HG03442 (cell line): ENCODE measurements around the gene GRM3.

Experiments used
- ATAC-seq: cut with Tn5 transposase; IDR thresholded peaks from one replicate; pipeline ENCODE4 v1.9.1; 2021; ENCODE audit warnings: mild to moderate bottlenecking, moderate library complexity; ENCODE audit not compliant: unreplicated experiment

The GRM3 gene

DNA sequence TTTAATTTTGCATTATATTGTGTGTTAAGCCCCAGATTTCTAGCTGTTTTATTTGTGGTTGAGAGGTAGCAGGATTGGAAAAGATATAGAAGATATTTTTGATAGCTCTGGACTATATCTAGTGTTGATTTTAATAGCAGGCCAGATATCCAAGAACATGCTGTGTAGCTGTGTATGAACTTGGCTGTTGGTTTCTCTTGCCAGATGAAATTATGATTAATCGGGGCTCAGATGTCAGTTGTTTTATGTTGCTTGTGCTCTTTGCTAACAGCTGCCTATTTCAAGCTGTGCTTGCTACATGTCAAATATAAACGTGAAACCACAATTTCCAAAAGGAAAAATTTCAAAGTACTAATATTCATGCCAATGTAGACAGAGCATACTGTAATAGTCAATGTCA is 141.1 kb downstream of the GRM3 start:
- no peak for ATAC-seq

DNA sequence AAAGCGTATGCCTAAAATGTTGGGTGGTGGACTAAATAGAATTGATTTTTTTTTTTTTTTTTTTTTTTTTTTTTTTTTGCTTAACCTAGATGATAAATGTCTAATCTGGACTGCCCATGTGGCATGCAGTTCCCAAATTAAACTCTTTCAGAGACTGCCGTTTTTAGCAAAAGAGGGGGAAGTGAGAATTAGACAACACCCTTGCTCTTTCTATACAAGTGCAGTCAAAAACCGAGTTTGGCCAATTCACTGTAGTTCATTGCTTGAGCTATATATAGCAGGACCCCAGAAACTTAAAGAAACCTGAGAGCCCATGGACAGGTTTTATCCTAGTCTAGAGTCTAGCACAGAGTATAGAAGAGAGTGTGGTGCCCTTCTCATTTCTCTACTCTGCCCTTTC is 141.9 kb downstream of the GRM3 start:
- peak; percentile 78 for ATAC-seq

GRCh38 chr7:86786376-86786775 is 142.7 kb downstream of the GRM3 start:
- ATAC-seq = no peak

DNA sequence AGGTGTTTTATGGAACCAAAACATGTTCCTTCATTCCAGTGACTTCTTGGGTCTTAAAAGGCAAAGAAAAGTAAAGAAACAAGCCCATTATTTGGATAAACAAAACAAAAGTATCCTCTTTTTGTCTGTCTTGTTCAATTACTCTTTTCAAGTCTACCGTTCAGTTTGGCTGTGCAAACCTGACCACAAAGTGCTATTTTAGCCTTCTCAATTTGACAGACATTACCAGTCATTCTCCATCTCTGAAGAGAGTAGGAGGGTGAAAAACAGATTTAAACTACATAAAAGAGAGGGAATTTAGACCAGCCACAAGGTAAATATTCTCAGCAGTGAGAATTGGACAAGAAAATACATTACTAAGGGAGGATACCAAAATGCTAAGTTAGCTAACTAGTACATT is 145.2 kb downstream of the GRM3 start:
- ATAC-seq = peak; percentile 58

- peak; percentile 64 for ATAC-seq
Measured at GRCh38 chr7:86790383-86790782, 146.7 kb downstream of the GRM3 start.

- ATAC-seq = no peak
Measured at GRCh38 chr7:86792260-86792659, 148.6 kb downstream of the GRM3 start.

DNA sequence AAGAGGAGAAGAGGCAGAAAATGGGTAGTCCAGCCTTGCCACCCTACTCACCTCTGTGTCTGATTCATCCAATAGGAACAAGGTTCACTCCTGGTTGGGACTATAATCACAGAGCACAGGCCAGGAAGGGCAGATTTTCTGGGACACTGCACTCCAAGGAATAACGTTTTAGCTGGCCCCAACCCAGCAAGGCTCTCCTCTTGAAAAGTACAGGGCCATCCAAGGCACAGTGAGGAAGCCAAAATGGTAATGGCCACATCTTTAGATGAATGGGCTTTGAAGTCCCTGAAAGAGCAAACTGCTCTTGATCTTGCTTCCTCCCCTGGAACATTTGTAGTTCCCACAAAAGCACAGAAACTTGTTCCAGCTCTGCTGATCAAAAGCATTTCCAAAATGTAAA is 149.4 kb downstream of the GRM3 start:
- ATAC-seq = no peak

DNA sequence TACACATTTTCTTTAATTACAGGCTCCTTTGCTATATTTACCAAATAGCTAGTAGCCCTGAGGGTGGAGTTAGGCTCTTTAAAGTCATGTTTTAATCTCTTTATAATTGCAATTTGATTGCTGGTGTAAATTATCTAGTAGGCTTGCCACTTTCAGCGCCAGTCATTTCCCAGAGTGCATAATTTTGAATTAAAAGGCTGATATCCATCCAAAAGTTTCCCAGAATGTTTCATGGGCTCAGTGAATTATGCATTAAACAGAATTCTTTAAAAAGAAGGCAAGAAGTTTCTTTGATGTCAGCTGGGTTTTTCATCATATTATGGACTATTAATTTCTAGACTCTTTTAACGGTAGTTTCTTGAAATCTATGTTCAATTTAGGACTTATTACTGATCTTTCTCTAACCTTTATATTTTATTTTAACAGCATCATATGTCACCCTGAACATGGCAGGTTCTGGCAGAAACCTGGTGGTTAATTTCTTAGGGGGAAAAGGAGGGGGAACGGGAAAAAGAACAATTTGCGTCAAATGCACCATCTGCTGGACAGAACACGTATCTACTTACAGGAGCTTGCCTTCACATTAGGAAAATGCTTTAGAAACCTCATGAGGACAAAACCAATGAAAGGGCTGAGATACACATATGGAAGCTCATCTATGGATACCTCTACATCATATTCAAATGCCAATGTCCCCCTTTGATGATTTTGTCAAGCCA is 171.1 kb downstream of the GRM3 start:
- ATAC-seq = peak; percentile 49

DNA sequence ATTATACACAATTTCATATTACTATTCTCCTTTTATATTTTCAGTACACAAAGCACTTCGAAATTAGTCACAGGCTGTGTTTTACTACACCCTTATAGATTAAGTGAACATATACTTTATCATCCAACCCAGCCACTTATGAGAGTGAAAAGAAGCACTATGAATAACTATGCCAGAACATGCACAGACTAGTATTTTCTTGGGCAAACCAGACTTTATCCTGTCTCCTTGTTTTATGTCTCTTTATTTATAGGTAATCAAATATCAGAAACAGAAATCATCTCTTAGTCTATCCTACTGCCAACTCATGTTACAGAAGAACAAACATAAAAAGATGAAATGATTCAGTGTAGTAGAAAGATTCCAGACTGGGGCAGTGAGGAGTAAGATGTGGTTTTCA is 171.8 kb downstream of the GRM3 start:
- no peak for ATAC-seq

- ATAC-seq = no peak
Measured at GRCh38 chr7:86818903-86819302, 175.2 kb downstream of the GRM3 start.

GRCh38 chr7:86823769-86824168 is 180.1 kb downstream of the GRM3 start:
- no peak for ATAC-seq

GRCh38 chr7:86825264-86825663 is 181.6 kb downstream of the GRM3 start:
- no peak for ATAC-seq

DNA sequence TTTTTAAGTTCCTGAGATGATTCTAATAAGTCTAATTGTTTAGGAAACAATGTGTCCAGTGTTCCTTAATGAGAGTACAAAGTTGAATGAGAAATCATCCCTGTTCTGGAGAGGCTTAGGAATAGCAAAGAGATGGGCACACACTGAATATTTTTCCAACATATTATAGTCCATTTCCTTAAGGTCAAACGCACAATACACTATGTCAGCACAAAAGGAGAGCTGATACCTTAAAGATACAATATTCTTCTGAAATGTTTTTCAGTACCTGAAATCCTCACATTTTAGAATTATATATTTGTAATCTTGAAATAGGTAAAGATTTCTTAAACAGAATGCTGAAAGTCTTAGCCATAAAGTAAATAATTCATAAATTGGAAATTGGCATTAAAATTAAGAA is 183.2 kb downstream of the GRM3 start:
- ATAC-seq = no peak

DNA sequence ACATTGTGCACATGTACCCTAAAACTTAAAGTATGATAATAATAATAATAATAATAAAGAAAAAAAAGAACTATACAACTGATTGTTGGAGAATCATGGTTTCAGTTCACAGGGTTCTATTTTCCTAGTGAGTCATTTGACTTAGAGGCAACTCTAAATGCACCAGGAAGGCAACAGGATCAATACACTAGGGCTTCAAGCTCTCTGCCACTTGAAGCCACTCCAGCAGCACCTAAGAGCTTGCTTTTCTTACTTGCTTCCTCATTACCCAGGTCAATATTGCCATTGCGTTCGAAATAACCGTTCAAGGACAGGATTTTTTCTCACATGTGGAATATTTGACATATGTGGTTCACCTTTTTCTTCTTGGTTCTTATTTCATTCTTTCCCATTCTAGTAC is 189.7 kb downstream of the GRM3 start:
- ATAC-seq = no peak

- ATAC-seq = no peak
Measured at GRCh38 chr7:86837235-86837634, 193.5 kb downstream of the GRM3 start.

- ATAC-seq = peak; percentile 75
Measured at GRCh38 chr7:86844608-86845007, 200.9 kb downstream of the GRM3 start.

- no peak for ATAC-seq
Measured at GRCh38 chr7:86846494-86847190, 202.9 kb downstream of the GRM3 start.

DNA sequence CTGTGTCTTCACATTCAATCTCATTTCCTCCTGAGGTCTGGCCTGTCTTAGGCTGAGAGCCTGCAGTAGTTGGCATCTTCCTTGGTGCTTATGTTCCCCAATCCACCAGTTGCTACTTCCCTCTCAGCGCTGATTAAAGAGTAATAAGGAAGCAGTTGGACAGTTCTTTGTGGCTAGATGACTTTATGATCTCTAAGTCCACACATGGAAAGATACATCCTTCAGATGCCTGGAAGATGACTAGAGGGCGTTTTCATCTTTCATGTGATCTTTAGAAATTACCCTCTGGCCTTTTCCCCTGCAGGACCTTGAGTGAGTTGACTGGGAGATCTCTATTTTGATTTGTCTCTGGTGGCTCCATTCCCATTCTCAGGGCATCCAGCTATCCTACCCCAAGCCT is 204.5 kb downstream of the GRM3 start:
- ATAC-seq = no peak

DNA sequence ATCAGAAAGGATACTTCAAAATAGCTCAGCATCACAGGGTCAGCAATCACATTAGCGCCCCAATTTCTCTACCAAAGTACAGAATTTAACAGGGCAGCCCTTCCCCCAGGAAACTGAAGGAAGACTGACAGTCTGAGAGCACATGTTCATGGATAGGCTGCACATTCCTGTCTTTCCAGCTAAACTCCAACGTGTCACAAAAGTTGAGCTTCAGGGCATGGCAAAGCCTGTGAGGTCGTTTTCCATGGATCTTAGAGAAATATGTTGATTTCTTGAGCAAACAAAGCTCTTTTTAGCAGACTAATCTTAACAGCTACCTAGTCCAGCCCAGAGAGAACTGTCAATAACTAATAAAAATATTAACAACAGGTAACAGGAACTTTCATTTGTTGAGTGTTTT is 207.9 kb downstream of the GRM3 start:
- ATAC-seq = no peak

DNA sequence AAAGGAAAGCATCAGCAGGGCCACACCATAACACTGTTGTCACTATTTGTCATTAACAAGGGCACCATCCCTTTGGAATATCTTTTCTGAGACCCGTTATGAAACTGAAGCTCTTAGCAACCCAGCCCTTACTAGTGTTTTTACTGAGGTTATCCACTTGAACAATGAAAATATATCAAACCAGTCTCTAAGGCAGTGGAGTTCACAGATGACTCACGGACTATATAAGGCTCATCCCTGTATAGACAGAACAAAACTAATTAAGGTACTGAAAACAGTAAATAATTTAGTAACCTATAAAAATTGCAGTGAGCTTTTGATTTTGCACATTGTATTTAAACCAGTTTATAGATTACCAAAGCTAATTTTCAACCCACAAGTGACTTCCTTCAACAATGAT is 219.7 kb downstream of the GRM3 start:
- no peak for ATAC-seq

DNA sequence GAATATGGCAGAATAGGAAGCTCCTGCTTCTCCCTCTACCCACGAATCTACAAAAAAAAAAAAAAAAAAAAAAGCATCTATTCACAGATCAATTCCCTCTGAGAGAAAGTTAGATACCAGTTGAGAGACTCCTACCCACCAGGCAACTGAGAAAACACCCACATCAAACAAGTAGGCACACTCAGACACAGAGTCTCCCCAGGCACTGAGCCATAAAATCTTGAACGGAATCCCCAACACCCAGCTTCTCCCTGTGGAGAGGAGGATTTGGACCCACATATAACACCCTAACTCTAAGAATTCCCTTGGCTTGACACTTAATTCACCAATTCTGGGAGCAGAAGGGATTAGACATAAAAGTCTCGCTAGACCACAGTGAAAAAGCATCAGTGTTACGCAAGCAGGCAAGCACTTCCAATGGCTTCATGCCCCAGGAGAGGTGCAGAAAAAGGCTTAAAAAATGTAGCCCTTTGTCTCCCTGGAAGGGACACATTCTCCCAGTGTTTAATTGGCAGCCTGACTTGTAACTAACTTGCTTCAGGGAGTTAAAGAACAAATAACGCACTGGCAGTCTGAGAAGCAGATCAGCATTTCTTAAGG is 223.6 kb downstream of the GRM3 start:
- ATAC-seq = no peak

DNA sequence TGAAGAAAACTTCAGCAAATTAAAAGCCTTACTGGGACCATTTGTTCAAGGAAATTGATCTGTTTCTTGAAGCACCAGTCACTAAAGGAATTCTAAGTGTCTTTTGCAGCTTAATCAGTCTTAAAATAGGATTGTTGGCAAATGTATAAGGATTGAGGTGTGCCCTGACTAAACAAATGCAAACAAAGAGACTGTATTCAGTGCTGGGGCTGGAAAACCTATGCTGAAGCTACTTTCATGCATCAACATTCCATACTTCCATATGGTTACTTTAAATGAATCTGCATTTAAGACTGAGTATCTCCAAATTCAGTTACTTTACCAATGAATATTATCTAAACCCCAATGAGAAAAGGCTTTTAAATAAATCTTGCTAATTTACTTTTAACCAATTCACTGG is 232.4 kb downstream of the GRM3 start:
- no peak for ATAC-seq
